ENCODE data around the gene MFSD6.

- no peak for TF ChIP-seq POLR2A (IDR thresholded peaks at IDR 0.05)
- no peak for TF ChIP-seq CTCF (IDR thresholded peaks at IDR 0.05)
- TF ChIP-seq EP300 (IDR thresholded peaks at IDR 0.05): no peak
These were observed 47.2 kb upstream of the MFSD6 start for GRCh38 chr2:190360965-190361364.
